GM21529 (cell line): Measurements from ENCODE around the gene PKN2.
"Not testable (repeated sequence)": the region's sequence is repeated elsewhere in the genome, so short reads cannot be mapped to it uniquely, and the experiment has no call there.

Experiments
- ATAC-seq: cut with Tn5 transposase; IDR thresholded peaks from one replicate; pipeline ENCODE4 v1.9.1; 2021; ENCODE audit not compliant: unreplicated experiment

PKN2 gene

DNA sequence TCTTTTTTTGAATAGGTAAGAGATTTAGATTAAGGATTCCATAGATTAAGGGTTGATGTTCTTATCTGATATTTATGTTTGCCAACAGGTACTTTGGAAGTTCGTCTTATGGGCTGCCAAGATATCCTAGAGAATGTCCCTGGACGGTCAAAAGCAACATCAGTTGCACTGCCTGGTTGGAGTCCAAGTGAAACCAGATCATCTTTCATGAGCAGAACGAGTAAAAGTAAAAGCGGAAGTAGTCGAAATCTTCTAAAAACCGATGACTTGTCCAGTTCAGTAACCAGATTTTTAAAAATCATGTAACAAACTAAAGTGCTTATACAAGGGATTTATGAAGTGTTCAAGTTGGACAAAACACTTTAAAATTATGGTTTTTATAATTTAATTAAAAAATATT lies 100.5 kb downstream of the PKN2 start:
- no peak for ATAC-seq

DNA sequence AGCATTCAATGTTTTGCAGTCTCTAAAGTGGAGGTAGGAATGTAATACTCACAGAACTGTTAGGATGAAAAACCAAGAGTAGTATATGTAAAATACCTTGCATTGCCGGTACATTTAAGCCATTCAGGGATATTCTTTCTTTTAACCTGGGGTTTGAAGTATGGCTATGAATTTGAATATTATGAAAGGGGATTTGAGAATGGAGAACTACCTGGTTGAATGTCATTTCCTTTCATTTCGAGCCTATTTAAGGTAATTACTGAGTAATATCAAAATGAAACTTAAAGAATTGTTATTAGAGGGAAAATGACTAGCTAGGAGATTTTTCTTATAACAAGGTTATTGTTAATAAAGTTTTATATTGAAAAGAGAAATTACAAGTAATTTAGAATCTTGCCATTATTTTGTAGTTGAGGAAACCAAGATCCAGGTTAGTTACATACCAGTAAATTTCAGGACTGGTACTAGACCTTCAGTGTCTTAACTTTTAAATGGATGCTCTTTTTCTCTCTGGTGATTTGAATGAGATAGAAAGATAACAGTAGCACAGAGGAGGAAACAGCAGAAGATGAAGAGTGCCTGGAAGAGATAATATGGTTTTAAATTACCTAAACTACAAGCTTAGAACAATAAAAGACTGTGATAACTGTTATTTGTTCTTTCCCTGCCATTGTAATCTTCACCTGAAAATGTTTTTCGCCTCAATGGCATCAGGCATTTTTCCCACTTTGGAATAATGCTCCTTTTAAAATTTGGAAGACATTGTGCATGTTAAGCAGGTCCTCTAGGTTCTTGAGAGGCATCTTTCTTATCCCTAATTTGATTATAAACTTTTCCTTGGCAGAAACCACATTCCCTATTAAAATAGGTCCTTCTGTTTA lies 103.2 kb downstream of the PKN2 start:
- no peak for ATAC-seq

DNA sequence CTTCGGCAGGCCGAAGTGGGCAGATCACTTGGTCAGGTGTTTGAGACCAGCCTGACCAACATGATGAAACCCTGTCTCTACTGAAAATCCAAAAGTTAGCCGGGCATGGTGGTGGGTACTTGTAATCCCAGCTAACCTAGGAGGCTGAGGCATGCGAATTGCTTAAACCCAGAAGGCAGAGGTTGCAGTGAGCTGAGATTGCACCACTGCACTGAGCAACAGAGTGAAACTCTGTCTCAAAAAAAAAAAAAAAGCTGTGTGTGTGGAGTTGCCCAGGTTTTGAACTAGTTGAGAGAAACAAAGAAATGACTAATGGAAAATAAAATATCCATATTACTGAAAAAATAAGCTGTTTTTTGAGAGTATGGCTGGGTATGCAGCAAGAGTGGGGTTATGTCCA lies 107.1 kb downstream of the PKN2 start:
- ATAC-seq = no peak

GRCh38 chr1:88799491-88799890 lies 115.4 kb downstream of the PKN2 start:
- no peak for ATAC-seq

DNA sequence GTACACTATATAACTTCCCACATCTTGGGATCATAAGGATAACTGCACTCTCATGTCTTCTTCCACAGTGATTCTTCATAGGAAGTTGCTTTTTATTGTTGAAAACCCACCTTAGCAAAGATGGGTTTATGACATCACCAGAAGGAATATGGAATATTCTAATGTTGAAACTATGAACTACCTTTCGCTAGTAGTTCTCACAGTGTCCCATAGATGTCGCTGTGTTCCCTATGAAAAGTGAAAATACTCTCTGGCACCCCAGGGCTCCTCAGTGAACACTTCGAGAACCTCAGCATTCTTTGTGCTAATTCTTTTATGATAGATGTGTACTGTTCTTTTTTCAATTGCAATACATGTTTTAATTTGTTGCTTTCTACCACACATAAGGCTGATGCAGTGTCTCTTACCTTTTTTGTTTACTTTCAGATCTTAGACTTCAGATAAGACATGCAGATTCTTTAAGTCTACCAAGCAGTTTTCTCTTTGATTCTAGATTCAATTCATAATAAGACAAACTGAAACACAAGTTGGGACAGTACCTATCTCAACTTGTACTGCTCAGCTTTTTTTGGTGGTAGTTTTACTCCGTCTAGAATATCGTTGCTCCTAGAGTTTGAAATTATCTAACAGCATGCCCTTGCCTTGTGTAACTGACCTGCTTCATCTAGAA lies 116.4 kb downstream of the PKN2 start:
- ATAC-seq = no peak

DNA sequence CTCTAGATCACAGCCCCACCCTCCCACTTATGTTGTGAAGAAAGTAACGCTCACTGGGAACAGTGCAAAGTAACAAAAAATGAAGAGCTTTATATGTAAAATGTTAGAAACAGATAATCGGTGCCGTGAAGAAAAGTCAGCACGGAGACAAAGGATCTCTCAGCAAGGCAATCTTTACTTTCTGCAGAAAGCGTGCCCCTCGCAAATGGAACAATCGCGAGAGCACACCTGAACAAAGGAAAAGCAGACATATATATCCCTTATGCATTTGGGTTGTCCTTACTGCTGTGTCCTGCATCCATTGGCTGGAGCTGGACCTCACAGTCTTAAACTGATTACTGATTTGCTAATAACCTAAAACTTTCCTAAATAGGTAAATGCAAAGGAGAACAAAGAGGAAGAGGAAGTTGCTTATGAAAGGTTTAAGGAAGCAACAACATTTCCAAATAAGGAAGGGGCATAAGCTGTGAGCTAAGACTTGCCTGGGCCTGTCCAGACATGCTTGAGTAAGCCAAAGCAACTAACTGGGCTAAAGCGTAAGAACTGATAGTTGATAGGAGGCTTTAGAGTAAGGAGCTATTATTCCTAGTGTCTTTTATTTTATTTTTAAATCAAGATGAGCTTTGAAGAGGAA lies 117.6 kb downstream of the PKN2 start:
- ATAC-seq = no peak

DNA sequence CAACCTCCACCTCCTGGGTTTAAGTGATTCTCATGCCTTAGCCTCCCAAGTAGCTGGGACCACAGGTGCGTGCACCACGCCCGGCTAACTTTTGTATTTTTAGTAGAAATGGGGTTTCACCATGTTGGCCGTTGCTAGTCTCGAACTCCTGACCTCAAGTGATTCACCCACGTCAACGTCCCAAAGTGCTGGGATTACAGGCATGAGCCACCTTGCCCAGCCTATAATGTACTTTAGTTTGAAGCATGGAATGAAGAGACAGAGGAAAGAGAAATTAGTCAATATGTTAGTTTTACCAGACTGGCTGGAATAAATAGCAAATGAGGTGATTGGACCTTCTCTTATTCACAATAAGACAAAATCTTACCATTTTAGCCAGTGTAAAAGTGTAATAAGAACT lies 118.3 kb downstream of the PKN2 start:
- ATAC-seq = no peak

- no peak for ATAC-seq
Measured at GRCh38 chr1:88802950-88803349, 118.9 kb downstream of the PKN2 start.

GRCh38 chr1:88803444-88803843 lies 119.4 kb downstream of the PKN2 start:
- no peak for ATAC-seq

GRCh38 chr1:88812366-88812765 lies 128.3 kb downstream of the PKN2 start:
- no peak for ATAC-seq

DNA sequence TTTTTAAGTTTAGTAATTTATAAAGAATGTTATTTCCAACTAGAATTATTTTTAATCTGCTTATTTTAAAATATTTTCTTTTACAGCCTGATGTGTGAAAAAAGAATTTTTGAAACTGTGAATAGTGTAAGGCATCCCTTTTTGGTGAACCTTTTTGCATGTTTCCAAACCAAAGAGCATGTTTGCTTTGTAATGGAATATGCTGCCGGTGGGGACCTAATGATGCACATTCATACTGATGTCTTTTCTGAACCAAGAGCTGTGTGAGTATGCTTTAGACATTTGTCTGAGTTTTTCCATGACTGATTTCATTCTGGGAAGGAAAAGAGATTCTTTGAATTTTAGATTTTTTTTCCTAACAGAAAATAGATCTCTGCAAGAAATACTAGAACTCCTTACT lies 129.4 kb downstream of the PKN2 start:
- ATAC-seq = no peak

DNA sequence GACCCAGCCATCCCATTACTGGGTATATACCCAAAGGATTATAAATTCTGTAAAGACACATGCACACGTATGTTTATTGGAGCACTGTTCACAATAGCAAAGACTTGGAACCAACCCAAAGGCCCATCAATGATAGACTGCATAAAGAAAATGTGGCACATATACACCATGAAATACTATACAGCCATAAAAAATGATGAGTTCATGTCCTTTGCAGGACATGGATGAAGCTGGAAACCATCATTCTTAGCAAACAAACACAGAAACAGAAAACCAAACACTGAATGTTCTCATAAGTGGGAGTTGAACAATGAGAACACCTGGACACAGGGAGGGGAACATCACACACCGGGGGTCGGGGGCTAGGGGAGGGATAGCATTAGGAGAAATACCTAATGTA lies 135.6 kb downstream of the PKN2 start:
- ATAC-seq = not testable (repeated sequence)

DNA sequence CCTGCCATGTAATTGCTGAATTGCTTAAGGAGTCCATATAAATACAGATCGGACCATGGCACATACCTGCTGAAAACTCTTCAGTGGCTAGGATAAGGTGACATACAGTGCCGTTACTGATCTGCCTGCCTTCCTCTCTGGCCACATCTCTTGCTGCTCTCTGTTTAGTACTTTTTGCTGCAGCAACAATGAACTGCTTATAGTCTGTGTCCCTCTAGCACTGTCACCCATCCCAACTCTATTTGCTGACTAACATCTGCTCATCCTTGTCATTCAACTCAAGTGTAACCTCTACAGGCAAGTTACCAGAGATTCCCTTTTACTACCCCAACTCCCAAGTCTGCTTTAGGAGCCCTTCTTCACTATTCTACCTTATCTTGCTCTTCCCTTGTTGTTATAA lies 141.6 kb downstream of the PKN2 start:
- no peak for ATAC-seq

GRCh38 chr1:88847643-88848042 lies 163.6 kb downstream of the PKN2 start:
- ATAC-seq = no peak

DNA sequence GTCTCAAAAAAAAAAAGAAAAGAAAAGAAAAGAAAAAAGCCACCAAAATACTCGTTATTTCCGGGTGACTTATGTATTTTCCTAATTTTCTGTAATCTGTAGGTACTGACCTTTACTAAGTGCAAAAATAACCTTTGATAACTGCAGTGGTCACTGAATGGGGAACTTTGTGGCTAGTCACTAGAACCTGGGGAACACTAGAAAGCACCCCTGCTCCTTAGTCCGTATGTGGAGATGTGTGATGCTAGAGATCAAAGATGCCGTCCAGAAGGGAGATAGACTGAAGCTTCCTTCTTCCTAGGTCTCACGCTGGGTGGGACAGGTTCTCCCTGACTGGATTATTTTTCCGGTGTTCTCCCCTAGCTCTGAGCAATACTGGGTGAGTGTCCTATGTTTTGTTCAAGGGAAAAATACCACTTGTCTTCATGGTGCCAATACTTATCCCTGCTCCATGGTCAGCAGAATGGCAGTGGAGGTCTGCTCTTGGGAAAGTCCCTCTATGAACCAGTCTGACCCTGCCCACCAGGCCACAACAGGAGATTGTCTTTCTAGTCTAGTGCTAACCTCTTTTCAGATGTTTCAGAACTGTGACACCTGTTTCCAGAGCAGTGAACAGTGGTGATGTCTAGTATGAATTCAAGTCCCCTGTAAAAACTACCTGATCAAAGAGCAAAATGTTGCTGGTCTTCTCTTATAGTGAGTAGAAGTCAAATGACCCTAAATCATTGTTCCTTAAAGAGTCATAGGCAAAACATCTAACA lies 167.4 kb downstream of the PKN2 start:
- ATAC-seq = no peak

DNA sequence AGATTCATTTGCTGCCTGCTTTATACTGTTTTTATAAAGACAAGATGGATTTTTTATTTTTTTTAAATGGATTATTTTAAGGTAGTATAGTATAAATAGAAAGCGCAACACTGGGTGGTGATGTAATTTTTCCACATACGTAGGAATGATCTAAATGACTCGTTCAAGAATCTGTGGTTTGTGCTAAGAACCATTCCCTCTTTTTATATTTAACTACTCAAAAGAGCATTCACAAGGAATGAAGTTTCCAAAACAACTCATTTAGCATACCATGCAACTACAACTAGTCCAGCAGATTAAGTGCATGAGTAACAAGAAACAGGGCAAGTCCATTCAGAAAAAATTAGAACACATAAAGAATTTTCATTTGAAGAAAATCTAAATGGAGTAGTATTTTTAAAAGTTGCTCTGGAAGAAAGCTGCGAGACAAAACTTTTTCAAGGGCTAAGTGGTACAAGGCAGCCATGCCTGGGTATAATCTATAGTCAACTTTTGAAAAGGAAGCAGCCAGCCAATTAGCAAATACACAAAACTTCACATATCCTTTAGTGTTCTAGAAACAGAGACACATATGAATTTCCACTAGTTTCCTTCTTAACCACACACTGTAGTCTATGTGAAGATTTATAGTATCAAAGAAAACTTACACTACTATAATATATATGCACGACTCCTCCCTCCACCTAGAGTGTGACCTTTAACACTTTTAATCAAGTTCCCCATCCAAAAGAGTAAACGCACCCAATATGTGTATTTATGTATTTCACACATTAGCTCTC lies 183.9 kb downstream of the PKN2 start:
- ATAC-seq = no peak

DNA sequence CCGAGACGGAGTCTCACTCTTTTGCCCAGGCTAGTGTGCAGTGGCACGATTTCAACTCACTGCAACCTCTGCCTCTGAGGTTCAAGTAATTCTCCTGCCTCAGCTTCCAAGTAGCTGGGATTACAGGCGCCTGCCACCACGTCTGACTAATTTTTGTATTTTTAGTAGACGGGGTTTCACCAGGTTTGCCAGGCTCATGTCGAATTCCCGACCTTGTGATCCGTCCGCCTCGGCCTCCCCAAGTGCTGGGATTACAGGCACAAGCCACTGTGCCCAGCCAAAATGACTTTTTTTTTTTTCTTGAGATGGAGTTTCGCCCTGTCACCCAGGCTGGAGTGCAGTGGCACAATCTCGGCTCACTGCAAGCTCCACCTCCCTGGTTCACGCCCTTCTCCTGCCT lies 185.6 kb downstream of the PKN2 start:
- not testable (repeated sequence) for ATAC-seq

DNA sequence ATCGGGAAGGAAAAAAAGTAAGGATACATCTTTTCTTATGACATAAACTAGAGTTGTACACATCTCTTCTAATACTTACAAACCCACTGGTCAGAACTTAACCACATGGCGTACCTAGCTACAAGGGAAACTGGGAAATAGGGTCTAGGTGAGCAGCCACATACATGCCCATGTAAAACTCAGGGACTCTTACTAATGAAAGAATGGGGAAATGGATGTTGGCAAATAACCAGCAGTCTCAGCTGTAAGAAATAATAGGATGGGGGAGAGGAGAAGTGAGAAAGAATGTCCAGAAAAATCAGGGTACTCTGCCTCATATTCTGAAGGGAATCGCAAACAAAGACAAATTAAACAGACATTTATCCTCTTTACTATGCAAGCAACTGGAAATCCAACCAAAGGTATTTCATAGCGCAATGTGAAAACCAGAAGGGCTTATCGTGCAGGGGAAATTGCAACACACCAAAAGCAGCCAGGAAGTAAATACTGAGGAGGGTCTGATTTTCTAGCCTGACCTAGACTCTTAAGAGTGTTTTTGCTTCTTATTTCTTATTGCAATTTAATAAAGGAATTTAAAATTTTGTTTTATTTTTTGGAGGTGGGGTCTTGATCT lies 189.8 kb downstream of the PKN2 start:
- no peak for ATAC-seq

DNA sequence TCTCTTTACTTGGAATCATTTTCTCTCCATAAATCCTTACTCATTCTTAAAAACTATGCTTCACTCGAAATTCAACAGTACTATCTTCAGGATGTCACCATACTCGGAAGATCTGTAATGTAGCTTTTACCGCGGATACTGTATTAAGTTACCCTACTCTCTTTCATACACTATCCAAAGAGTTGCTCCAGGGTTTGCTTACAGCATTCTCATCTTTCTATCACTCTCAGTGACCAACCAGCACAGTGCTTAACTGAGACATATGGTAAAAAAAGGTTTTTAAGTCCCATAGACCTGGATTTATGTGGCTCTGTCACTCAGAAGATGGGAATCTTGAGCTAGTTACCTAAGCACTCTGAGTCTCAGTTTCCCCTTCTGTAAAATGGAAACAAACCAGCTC lies 191.5 kb downstream of the PKN2 start:
- no peak for ATAC-seq
